DND-41 (cell line): Measurements from ENCODE around the gene NF1.
"Not testable (repeated sequence)": the region's sequence is repeated elsewhere in the genome, so short reads cannot be mapped to it uniquely, and the experiment has no call there.

ENCODE experiments used
- ATAC-seq: fragments of 200-7000 bp; cut with Tn5 transposase; 3 replicates; pipeline ENCODE4 v1.9.1; 2021; ENCODE audit warnings: low read depth; ENCODE audit not compliant: insufficient read depth
- DNase-seq: peaks from one replicate; pipeline ENCODE4 v3.0.0-alpha.2; 2020
- H2AFZ ChIP-seq: 2 replicates; pipeline ENCODE4 v1.6.0; 2012; ENCODE audit warnings: low read depth, low read length
- H3K27ac ChIP-seq: 2 replicates; pipeline ENCODE4 v1.5.1; 2012; ENCODE audit warnings: low read length, inconsistent platforms
- H3K27me3 ChIP-seq: fragments of 200-600 bp; sonication (generic); 2 replicates; pipeline ENCODE4 v1.6.0; 2012; ENCODE audit warnings: low read length, mild to moderate bottlenecking, inconsistent platforms; ENCODE audit not compliant: insufficient read depth, poor library complexity
- H3K36me3 ChIP-seq: 2 replicates; pipeline ENCODE4 v1.5.1; 2012; ENCODE audit warnings: low read length, inconsistent platforms; ENCODE audit not compliant: insufficient read depth
- H3K4me1 ChIP-seq: 2 replicates; pipeline ENCODE4 v1.5.1; 2012; ENCODE audit warnings: mild to moderate bottlenecking, low read length; ENCODE audit not compliant: insufficient read depth
- H3K4me2 ChIP-seq: 2 replicates; pipeline ENCODE4 v1.6.0; 2012; ENCODE audit warnings: mild to moderate bottlenecking, moderate library complexity, low read length, inconsistent platforms; ENCODE audit not compliant: insufficient read depth
- H3K4me3 ChIP-seq, 2 experiments: fragments of 200-600 bp in 1 of 2; shearing (Covaris generic) in 1 of 2; 2 replicates each; pipeline ENCODE4 v1.5.1; 2012 to 2016; ENCODE audit warnings: inconsistent platforms in 2 of 2, low read length in 2 of 2, mild to moderate bottlenecking in 2 of 2, low read depth in 1 of 2, moderate library complexity in 1 of 2
- H3K79me2 ChIP-seq: 2 replicates; pipeline ENCODE4 v1.6.0; 2012; ENCODE audit warnings: low read length, inconsistent platforms; ENCODE audit not compliant: insufficient read depth
- H3K9ac ChIP-seq: 2 replicates; pipeline ENCODE4 v1.6.0; 2012; ENCODE audit warnings: low read depth, mild to moderate bottlenecking, inconsistent platforms, low read length, moderate library complexity
- H3K9me3 ChIP-seq: 2 replicates; pipeline ENCODE4 v1.5.1; 2012; ENCODE audit warnings: low read length, moderate library complexity, mild to moderate bottlenecking, inconsistent platforms; ENCODE audit not compliant: insufficient read depth, severe bottlenecking
- H4K20me1 ChIP-seq: 2 replicates; pipeline ENCODE4 v1.6.0; 2012; ENCODE audit warnings: low read length; ENCODE audit not compliant: insufficient read depth
- CTCF ChIP-seq: IDR thresholded peaks from 2 replicates; pipeline ENCODE4 v1.5.1; 2012; ENCODE audit warnings: borderline replicate concordance, low read length, moderate library complexity, mild to moderate bottlenecking; ENCODE audit not compliant: poor library complexity, severe bottlenecking; ENCODE audit errors: extremely low read depth
- EZH2 ChIP-seq: IDR thresholded peaks from 3 replicates; pipeline ENCODE4 v1.6.1; 2012; ENCODE audit warnings: borderline replicate concordance, low read depth, mild to moderate bottlenecking, moderate library complexity, low read length, inconsistent platforms; ENCODE audit not compliant: severe bottlenecking

NF1 gene

GRCh38 chr17:31094600-31095235 lies at the start of gene NF1:
Gene NF1, plus strand, starts transcription at chr17:31094977. Its CDS starts 333 bp downstream, at chr17:31095310.
- no peaks in the 10 kb centered on the region for H3K9me3 ChIP-seq
- peak; percentile 94 for DNase-seq
- ATAC-seq: peak; percentile 88

GRCh38 chr17:31046856-31047425 lies 47.8 kb upstream of the NF1 start:
- not testable (repeated sequence) for H3K4me2 ChIP-seq, H3K4me1 ChIP-seq, H3K9ac ChIP-seq, H2AFZ ChIP-seq, DNase-seq, ATAC-seq, H4K20me1 ChIP-seq, H3K79me2 ChIP-seq, H3K4me3 ChIP-seq, H3K27ac ChIP-seq, H3K36me3 ChIP-seq, H3K9me3 ChIP-seq, H3K27me3 ChIP-seq

More at GRCh38 chr17:31094600-31095235, at the start of gene NF1:
- Histone ChIP-seq H3K4me1 (peaks cover 29% of the 10 kb centered on the region), H3K79me2 (peaks cover 46% of the 10 kb centered on the region), H2AFZ (peak within 1 kb of the TSS; percentile 88), H3K27ac (peak within 1 kb of the TSS; percentile 88), H4K20me1 (peaks cover 9% of the 10 kb centered on the region; the same call in 1 of the 2 replicates), H3K36me3 (no peaks in the 10 kb centered on the region; the same call in 1 of the 2 replicates), H3K4me3 (peak within 1 kb of the TSS; percentile 69 to 99), H3K27me3 (no peaks in the 10 kb centered on the region), H3K4me2 (peak within 1 kb of the TSS; percentile 84), H3K9ac (peak within 1 kb of the TSS; percentile 91)
- TF ChIP-seq EZH2 (no peak), CTCF (no peak)

- Histone ChIP-seq H3K9me3 (no peaks in the 10 kb centered on the region), H3K27me3 (no peaks in the 10 kb centered on the region), H3K4me1 (no peaks in the 10 kb centered on the region), H4K20me1 (no peaks in the 10 kb centered on the region), H3K36me3 (no peaks in the 10 kb centered on the region), H3K79me2 (no peaks in the 10 kb centered on the region), H3K4me2 (no peak overlapping the region), H3K9ac (no peak overlapping the region), H3K27ac (no peak overlapping the region), H2AFZ (no peak overlapping the region), H3K4me3 (no peak overlapping the region)
- ATAC-seq (no peak), DNase-seq (no peak)
- TF ChIP-seq CTCF (no peak), EZH2 (no peak)
Measured at GRCh38 chr17:31048142-31048541, 46.6 kb upstream of the NF1 start.

- Histone ChIP-seq H2AFZ (no peak overlapping the region), H3K9me3 (no peaks in the 10 kb centered on the region), H3K79me2 (no peaks in the 10 kb centered on the region), H3K4me2 (no peak overlapping the region), H3K4me3 (no peak overlapping the region), H3K27me3 (no peaks in the 10 kb centered on the region), H3K9ac (no peak overlapping the region), H3K27ac (no peak overlapping the region), H4K20me1 (no peaks in the 10 kb centered on the region), H3K36me3 (no peaks in the 10 kb centered on the region), H3K4me1 (no peaks in the 10 kb centered on the region)
- no peak for DNase-seq
- no peak for TF ChIP-seq EZH2
- no peak for TF ChIP-seq CTCF
- no peak for ATAC-seq
Measured at GRCh38 chr17:31048780-31049179, 46.0 kb upstream of the NF1 start.
